ENCODE data around the gene CENPX. TPM values are rescaled to one million over a fixed set of nuclear protein-coding genes. Genes with fewer than 3 reads are reported as not detected.

The CENPX gene
- total and polyA plus RNA-seq, 5 donors from 2014 or later: 31.4 to 66.4 (median 64.9) TPM

DNA sequence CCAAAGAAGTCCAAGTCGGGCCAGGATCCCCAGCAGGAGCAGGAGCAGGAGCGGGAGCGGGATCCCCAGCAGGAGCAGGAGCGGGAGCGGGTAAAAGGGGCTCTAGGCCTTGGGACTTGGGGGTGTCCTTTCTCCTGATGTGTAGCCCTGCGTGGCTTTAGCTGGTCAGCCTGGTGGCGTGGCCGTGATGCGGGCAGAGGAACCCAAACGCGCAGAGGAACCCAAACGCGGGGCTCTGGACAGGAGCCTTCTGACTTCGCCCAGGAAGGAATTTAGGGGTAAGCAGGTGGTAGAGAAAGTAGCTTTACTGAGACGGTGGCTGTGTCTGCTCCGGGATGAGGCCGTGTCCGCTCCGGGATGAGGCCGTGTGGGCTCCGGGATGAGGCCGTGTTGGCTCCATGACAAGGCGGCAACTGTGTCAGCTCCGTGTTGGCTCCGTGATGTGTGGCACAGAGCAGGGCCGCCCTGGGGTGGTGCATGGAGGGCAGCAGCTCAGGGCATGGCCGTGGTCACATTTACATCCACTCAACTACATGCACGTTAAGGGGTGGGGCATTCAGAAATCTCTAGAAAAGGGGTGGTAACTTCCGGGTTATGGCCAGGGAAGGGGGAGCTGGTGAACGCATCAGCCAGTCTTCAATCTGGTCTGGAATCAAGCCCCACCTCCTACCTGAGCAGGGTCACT, 25.8 kb downstream of the CENPX start:
- Mint-ChIP-seq H3K36me3 (no peaks in the 10 kb centered on the region), H3K9me3 (peaks cover 0 to 1% (median 0%) of the 10 kb centered on the region in 7 donors), H3K27ac (no peak overlapping the region), H3K4me1 (no peaks in the 10 kb centered on the region), H3K27me3 (no peaks in the 10 kb centered on the region), H3K4me3 (no peak overlapping the region)
- Histone ChIP-seq H3K4me3 (ENCODE audit: low read depth, low read length) (no peak overlapping the region), H3K9me3 (ENCODE audit: control insufficient read depth in 2 of 2, low read length in 2 of 2) (no peaks in the 10 kb centered on the region), H3K36me3 (ENCODE audit: control insufficient read depth, insufficient read depth, low read length) (no peaks in the 10 kb centered on the region), H3K27me3 (ENCODE audit: control insufficient read depth, insufficient read depth, low read length) (no peaks in the 10 kb centered on the region), H3K27ac (ENCODE audit: insufficient read depth, low read length, poor library complexity, severe bottlenecking) (no peak overlapping the region), H3K4me1 (ENCODE audit: control insufficient read depth, insufficient read depth, low read length, poor library complexity, severe bottlenecking) (no peaks in the 10 kb centered on the region)
- no peak for DNase-seq
- ATAC-seq (ENCODE audit: low read depth in 2 of 2): no peak

DNA sequence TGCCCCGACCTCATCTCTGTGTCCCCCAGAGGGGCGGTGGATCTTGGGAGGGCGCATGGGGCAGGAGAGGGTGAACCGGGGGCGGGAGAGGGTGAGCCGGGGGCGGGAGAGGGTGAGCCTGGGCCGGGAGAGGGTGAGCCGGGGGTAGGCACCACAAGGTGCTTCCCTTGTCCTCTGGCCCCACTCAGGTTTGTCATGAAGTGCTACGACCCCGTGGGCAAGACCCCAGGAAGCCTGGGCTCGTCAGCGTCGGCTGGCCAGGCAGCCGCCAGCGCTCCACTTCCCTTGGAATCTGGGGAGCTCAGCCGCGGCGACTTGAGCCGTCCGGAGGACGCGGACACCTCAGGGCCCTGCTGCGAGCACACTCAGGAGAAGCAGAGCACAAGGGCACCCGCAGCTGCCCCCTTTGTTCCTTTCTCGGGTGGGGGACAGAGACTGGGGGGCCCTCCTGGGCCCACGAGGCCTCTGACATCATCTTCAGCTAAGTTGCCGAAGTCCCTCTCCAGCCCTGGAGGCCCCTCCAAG, 26.4 kb downstream of the CENPX start:
- H3K4me1 Mint-ChIP-seq: no peaks in the 10 kb centered on the region
- H3K9me3 Mint-ChIP-seq: peaks cover 0 to 1% (median 0%) of the 10 kb centered on the region in 7 donors
- no peaks in the 10 kb centered on the region for H3K27me3 Mint-ChIP-seq
- no peaks in the 10 kb centered on the region for H3K27me3 ChIP-seq (ENCODE audit: control insufficient read depth, insufficient read depth, low read length)
- no peaks in the 10 kb centered on the region for H3K9me3 ChIP-seq (ENCODE audit: control insufficient read depth in 2 of 2, low read length in 2 of 2)
- no peaks in the 10 kb centered on the region for H3K36me3 Mint-ChIP-seq
- no peak overlapping the region for H3K4me3 ChIP-seq (ENCODE audit: low read depth, low read length)
- DNase-seq: no peak
- H3K4me3 Mint-ChIP-seq: no peak overlapping the region
- no peak for ATAC-seq (ENCODE audit: low read depth in 2 of 2)
- no peaks in the 10 kb centered on the region for H3K4me1 ChIP-seq (ENCODE audit: control insufficient read depth, insufficient read depth, low read length, poor library complexity, severe bottlenecking)
- no peaks in the 10 kb centered on the region for H3K36me3 ChIP-seq (ENCODE audit: control insufficient read depth, insufficient read depth, low read length)
- no peak overlapping the region for H3K27ac ChIP-seq (ENCODE audit: insufficient read depth, low read length, poor library complexity, severe bottlenecking)
- H3K27ac Mint-ChIP-seq: no peak overlapping the region

DNA sequence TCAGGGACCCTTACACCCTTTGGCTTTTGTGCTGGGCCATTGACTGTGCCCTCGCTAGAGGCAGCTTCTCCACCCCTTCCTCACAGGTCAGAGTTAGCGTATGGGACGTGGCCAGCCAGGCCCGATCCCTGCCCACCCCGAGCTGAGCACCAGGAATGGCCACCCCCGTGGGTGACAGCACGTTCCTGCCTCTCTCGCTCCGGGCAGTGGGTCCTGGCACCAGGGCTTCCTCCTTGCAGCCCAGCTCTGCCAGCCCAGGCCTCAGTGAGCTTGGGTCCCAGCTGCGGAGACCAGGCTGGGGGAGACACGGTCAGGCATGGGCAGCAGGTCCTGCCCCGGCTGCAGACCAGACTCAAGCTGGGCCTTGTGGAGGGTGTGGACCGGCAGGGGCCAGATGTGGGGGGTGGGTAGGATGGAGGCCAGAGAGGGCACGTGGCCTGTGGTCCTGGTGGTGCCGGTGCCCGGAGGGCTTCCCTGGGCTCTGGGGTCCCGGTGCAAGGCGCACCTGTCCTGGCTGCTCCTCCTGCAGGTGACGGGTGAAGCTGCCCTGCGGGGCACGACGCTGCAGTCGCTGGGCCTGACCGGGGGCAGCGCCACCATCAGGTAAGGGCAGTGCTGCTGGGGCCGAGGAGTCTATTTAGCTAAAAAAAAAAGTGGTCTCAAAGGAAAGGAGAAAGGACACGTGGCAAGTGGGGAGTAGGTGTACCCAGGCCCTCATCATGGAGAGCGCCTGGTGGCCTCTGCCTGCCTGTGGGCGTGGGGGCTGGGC, 27.0 kb downstream of the CENPX start:
- H3K36me3 Mint-ChIP-seq: no peaks in the 10 kb centered on the region
- H3K27ac ChIP-seq (ENCODE audit: insufficient read depth, low read length, poor library complexity, severe bottlenecking): no peak overlapping the region
- ATAC-seq (ENCODE audit: low read depth in 2 of 2) (no peak), DNase-seq (no peak)
- no peaks in the 10 kb centered on the region for H3K27me3 Mint-ChIP-seq
- no peak overlapping the region for H3K4me3 Mint-ChIP-seq
- H3K36me3 ChIP-seq (ENCODE audit: control insufficient read depth, insufficient read depth, low read length): no peaks in the 10 kb centered on the region
- H3K27ac Mint-ChIP-seq: no peak overlapping the region
- H3K4me1 Mint-ChIP-seq: peaks cover 0 to 2% (median under 1%) of the 10 kb centered on the region in 4 donors
- H3K4me3 ChIP-seq (ENCODE audit: low read depth, low read length): no peak overlapping the region
- peaks cover 0 to 1% (median 0%) of the 10 kb centered on the region in 7 donors for H3K9me3 Mint-ChIP-seq
- H3K4me1 ChIP-seq (ENCODE audit: control insufficient read depth, insufficient read depth, low read length, poor library complexity, severe bottlenecking): no peaks in the 10 kb centered on the region
- H3K27me3 ChIP-seq (ENCODE audit: control insufficient read depth, insufficient read depth, low read length): no peaks in the 10 kb centered on the region
- no peaks in the 10 kb centered on the region for H3K9me3 ChIP-seq (ENCODE audit: control insufficient read depth in 2 of 2, low read length in 2 of 2)

DNA sequence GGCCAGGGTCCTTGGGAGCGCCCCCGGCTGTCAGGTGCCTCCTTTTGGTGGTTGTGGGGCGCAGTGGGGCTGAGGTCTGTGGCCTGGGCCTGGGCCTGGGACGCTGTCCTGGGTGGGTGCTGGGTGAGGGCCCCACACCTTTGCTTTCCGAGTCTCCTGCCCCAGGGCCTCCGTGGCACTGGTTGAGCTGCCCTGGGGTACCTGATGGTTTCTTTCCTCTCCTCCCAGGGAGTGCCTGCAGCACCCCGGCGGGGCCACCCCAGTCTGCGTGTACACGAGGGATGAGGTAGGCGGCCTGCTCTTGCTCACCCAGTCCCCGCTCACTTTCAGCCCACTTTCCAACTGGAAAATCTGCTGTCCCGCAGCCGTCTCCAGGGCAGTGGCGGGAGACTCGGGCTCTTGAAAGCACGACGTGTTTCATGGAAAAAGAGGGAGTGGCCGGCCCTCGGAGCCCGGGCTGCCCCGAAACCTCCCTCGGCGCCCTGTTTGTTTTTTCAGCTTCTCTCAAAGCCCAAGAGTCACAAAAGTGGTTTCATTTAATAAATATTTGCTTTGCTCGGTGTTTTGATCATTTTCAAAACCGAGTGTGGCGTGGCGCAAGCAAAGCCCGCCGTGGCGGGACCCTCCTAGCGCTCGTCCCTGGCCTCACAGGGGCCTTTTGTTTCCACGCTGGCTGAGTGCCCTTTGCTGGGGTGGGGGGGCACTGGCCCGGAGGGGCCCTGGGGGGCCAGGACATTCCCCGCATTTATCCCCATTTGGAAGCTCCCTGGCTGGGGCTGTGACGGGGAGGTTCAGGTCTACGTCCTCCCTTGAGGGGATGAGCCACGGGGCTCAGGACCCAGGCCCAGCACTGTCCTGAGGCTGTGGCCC, 27.9 kb downstream of the CENPX start:
- Histone ChIP-seq H3K36me3 (ENCODE audit: control insufficient read depth, insufficient read depth, low read length) (no peaks in the 10 kb centered on the region), H3K4me1 (ENCODE audit: control insufficient read depth, insufficient read depth, low read length, poor library complexity, severe bottlenecking) (no peaks in the 10 kb centered on the region), H3K27me3 (ENCODE audit: control insufficient read depth, insufficient read depth, low read length) (no peaks in the 10 kb centered on the region), H3K4me3 (ENCODE audit: low read depth, low read length) (no peak overlapping the region), H3K27ac (ENCODE audit: insufficient read depth, low read length, poor library complexity, severe bottlenecking) (no peak overlapping the region), H3K9me3 (ENCODE audit: control insufficient read depth in 2 of 2, low read length in 2 of 2) (no peaks in the 10 kb centered on the region)
- Mint-ChIP-seq H3K27ac (no peak overlapping the region), H3K9me3 (peaks cover 0 to 1% (median 0%) of the 10 kb centered on the region in 7 donors), H3K4me1 (peaks cover 0 to 6% (median 2%) of the 10 kb centered on the region in 4 donors), H3K27me3 (no peaks in the 10 kb centered on the region), H3K4me3 (no peak overlapping the region), H3K36me3 (no peaks in the 10 kb centered on the region)
- no peak for DNase-seq
- no peak for ATAC-seq (ENCODE audit: low read depth in 2 of 2)

- no peak overlapping the region for H3K4me3 Mint-ChIP-seq
- no peaks in the 10 kb centered on the region for H3K27me3 Mint-ChIP-seq
- H3K36me3 Mint-ChIP-seq: no peaks in the 10 kb centered on the region
- ATAC-seq (ENCODE audit: low read depth in 2 of 2): no peak
- H3K36me3 ChIP-seq (ENCODE audit: control insufficient read depth, insufficient read depth, low read length): no peaks in the 10 kb centered on the region
- peaks cover 0 to 6% (median 2%) of the 10 kb centered on the region in 4 donors for H3K4me1 Mint-ChIP-seq
- H3K27me3 ChIP-seq (ENCODE audit: control insufficient read depth, insufficient read depth, low read length): no peaks in the 10 kb centered on the region
- no peaks in the 10 kb centered on the region for H3K9me3 ChIP-seq (ENCODE audit: control insufficient read depth in 2 of 2, low read length in 2 of 2)
- H3K4me3 ChIP-seq (ENCODE audit: low read depth, low read length): no peak overlapping the region
- peak overlapping the region in 1 of 3 donors; percentile 14 for H3K27ac Mint-ChIP-seq
- H3K4me1 ChIP-seq (ENCODE audit: control insufficient read depth, insufficient read depth, low read length, poor library complexity, severe bottlenecking): no peaks in the 10 kb centered on the region
- H3K9me3 Mint-ChIP-seq: peaks cover 0 to 1% (median 0%) of the 10 kb centered on the region in 7 donors
- DNase-seq: no peak
- H3K27ac ChIP-seq (ENCODE audit: insufficient read depth, low read length, poor library complexity, severe bottlenecking): no peak overlapping the region
These were observed 28.7 kb downstream of the CENPX start for GRCh38 chr17:81993729-81994592.

- Histone ChIP-seq H3K4me1 (ENCODE audit: control insufficient read depth, insufficient read depth, low read length, poor library complexity, severe bottlenecking) (no peaks in the 10 kb centered on the region), H3K4me3 (ENCODE audit: low read depth, low read length) (no peak overlapping the region), H3K36me3 (ENCODE audit: control insufficient read depth, insufficient read depth, low read length) (no peaks in the 10 kb centered on the region), H3K27ac (ENCODE audit: insufficient read depth, low read length, poor library complexity, severe bottlenecking) (no peak overlapping the region), H3K27me3 (ENCODE audit: control insufficient read depth, insufficient read depth, low read length) (no peaks in the 10 kb centered on the region), H3K9me3 (ENCODE audit: control insufficient read depth in 2 of 2, low read length in 2 of 2) (no peaks in the 10 kb centered on the region)
- ATAC-seq (ENCODE audit: low read depth in 2 of 2): no peak
- Mint-ChIP-seq H3K9me3 (peaks cover 0 to 1% (median 0%) of the 10 kb centered on the region in 7 donors), H3K27ac (no peak overlapping the region), H3K4me3 (peak overlapping the region in 1 of 4 donors; percentile 10), H3K36me3 (no peaks in the 10 kb centered on the region), H3K27me3 (no peaks in the 10 kb centered on the region), H3K4me1 (peaks cover 0 to 6% (median 2%) of the 10 kb centered on the region in 4 donors)
- DNase-seq: no peak
These were observed 30.2 kb downstream of the CENPX start for GRCh38 chr17:81992306-81993102.

All from CD4-positive, CD25-positive, alpha-beta regulatory T cell (primary cell).